Neural progenitor cell (in vitro differentiated cells): ENCODE data around the gene CCDC73. TPM values are rescaled to one million over a fixed set of nuclear protein-coding genes. Genes with fewer than 3 reads are reported as not detected.
"Not testable (repeated sequence)": the region's sequence is repeated elsewhere in the genome, so short reads cannot be mapped to it uniquely, and the experiment has no call there.

Experiments used
- DNase-seq: peaks from one replicate; pipeline ENCODE4 v3.0.0-alpha.2; 2016; ENCODE audit warnings: low spot score
- H2AFZ ChIP-seq: fragments of 200-600 bp; sonication (generic); replicated peaks from 2 replicates; pipeline ENCODE4 v1.6.1; 2016; ENCODE audit warnings: antibody characterized with exemption
- H3F3A ChIP-seq: fragments of 200-600 bp; sonication (generic); 2 replicates; pipeline ENCODE4 v1.6.1; 2016; ENCODE audit warnings: antibody characterized with exemption, low read depth
- H3K27ac ChIP-seq: fragments of 200-600 bp; sonication (generic); 2 replicates; pipeline ENCODE4 v1.5.1; 2016; ENCODE audit warnings: mild to moderate bottlenecking
- H3K27me3 ChIP-seq: fragments of 200-600 bp; sonication (generic); 2 replicates; pipeline ENCODE4 v1.6.1; 2016; ENCODE audit warnings: mild to moderate bottlenecking, moderate library complexity
- H3K36me3 ChIP-seq: fragments of 200-600 bp; sonication (generic); 2 replicates; pipeline ENCODE4 v1.5.1; 2016
- H3K4me1 ChIP-seq: fragments of 200-600 bp; sonication (generic); 2 replicates; pipeline ENCODE4 v1.6.1; 2016; ENCODE audit warnings: mixed run types
- H3K4me2 ChIP-seq: fragments of 200-600 bp; sonication (generic); 2 replicates; pipeline ENCODE4 v1.6.1; 2016
- H3K4me3 ChIP-seq: fragments of 200-600 bp; sonication (generic); 2 replicates; pipeline ENCODE4 v1.5.1; 2016
- H3K79me2 ChIP-seq: fragments of 200-600 bp; sonication (generic); 2 replicates; pipeline ENCODE4 v1.6.1; 2016; ENCODE audit warnings: low read depth
- H3K9ac ChIP-seq: fragments of 200-600 bp; sonication (generic); 2 replicates; pipeline ENCODE4 v1.6.1; 2016
- H3K9me3 ChIP-seq: fragments of 200-600 bp; sonication (generic); 2 replicates; pipeline ENCODE4 v1.5.1; 2016; ENCODE audit warnings: low read depth
- H4K20me1 ChIP-seq: fragments of 200-600 bp; sonication (generic); 2 replicates; pipeline ENCODE4 v1.6.1; 2016; ENCODE audit warnings: low read depth
- H3K27ac Mint-ChIP-seq: 3 replicates; pipeline ENCODE4 v1.8.0; 2021; ENCODE audit warnings: mixed read lengths
- H3K27me3 Mint-ChIP-seq: 2 replicates; pipeline ENCODE4 v1.8.0; 2022; ENCODE audit warnings: low read depth, mild to moderate bottlenecking, inconsistent platforms, moderate library complexity, mixed read lengths; ENCODE audit not compliant: insufficient read depth
- H3K36me3 Mint-ChIP-seq: 3 replicates; pipeline ENCODE4 v1.8.0; 2021; ENCODE audit warnings: mixed read lengths
- H3K4me1 Mint-ChIP-seq: 3 replicates; pipeline ENCODE4 v1.8.0; 2021; ENCODE audit warnings: mixed read lengths
- H3K4me3 Mint-ChIP-seq: 3 replicates; pipeline ENCODE4 v1.8.0; 2021; ENCODE audit warnings: mild to moderate bottlenecking, moderate library complexity, mixed read lengths
- H3K9me3 Mint-ChIP-seq: 3 replicates; pipeline ENCODE4 v1.8.0; 2020; ENCODE audit warnings: mixed read lengths
- EZH2 ChIP-seq: fragments of 200-600 bp; sonication (generic); IDR thresholded peaks from 2 replicates; pipeline ENCODE4 v1.6.1; 2017; ENCODE audit warnings: antibody characterized with exemption, mild to moderate bottlenecking, moderate library complexity
- EZH2phosphoT487 ChIP-seq: fragments of 200-600 bp; sonication (generic); IDR thresholded peaks from 2 replicates; pipeline ENCODE4 v1.6.1; 2017; ENCODE audit warnings: antibody characterized with exemption
- total RNA-seq: library from RNA; depleted of rRNA; stranded (reverse); fragments of >200 nt; gene quantifications from 2 replicates; pipeline ENCODE4 v1.2.3, GENCODE V29; 2015; ENCODE audit warnings: low replicate concordance
- TF ChIP-seq, protein P1 (sequence below): fragments of 200-600 bp; sonication (generic); IDR thresholded peaks from 2 replicates; pipeline ENCODE4 v1.5.1; 2017; ENCODE audit warnings: antibody characterized with exemption, mild to moderate bottlenecking

The CCDC73 gene
- total RNA-seq, 1 donor from 2014 or later, result not detected

DNA sequence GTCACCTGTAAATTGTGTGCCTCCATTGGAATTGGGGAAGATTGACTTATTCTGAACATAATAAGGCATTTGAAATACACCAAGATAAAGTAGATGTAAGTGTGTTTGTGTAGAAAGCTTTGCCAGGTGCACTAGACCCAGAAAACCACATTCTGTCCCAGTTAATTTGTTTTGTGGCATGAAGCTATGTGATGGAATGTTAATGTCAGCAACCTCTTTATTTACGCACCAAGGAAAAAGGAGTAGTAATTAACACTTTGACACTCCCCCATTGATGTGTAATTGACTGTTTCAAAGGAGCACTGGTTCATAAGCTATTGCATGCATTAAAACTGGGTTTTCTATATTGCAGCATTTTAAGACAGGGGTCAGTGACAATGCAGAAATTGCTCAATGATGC, 196.5 kb downstream of the CCDC73 start:
- peak overlapping the region; percentile 10 for H3K4me3 ChIP-seq
- H3K9me3 Mint-ChIP-seq, result no peaks in the 10 kb centered on the region
- H3K4me3 Mint-ChIP-seq, result no peak overlapping the region
- no peaks in the 10 kb centered on the region for H3K4me1 Mint-ChIP-seq
- H3K27me3 Mint-ChIP-seq, result no peaks in the 10 kb centered on the region
- TF ChIP-seq, protein P1, sequence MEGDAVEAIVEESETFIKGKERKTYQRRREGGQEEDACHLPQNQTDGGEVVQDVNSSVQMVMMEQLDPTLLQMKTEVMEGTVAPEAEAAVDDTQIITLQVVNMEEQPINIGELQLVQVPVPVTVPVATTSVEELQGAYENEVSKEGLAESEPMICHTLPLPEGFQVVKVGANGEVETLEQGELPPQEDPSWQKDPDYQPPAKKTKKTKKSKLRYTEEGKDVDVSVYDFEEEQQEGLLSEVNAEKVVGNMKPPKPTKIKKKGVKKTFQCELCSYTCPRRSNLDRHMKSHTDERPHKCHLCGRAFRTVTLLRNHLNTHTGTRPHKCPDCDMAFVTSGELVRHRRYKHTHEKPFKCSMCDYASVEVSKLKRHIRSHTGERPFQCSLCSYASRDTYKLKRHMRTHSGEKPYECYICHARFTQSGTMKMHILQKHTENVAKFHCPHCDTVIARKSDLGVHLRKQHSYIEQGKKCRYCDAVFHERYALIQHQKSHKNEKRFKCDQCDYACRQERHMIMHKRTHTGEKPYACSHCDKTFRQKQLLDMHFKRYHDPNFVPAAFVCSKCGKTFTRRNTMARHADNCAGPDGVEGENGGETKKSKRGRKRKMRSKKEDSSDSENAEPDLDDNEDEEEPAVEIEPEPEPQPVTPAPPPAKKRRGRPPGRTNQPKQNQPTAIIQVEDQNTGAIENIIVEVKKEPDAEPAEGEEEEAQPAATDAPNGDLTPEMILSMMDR, result no peak
- TF ChIP-seq EZH2phosphoT487 (no peak), EZH2 (no peak)
- no peak overlapping the region for H2AFZ ChIP-seq
- H3K27ac Mint-ChIP-seq, result no peak overlapping the region
- H3K36me3 Mint-ChIP-seq, result peaks cover 28% of the 10 kb centered on the region
- H3K9me3 ChIP-seq, result no peaks in the 10 kb centered on the region
- no peaks in the 10 kb centered on the region for H3K79me2 ChIP-seq
- peak overlapping the region; percentile 59 for H3K27ac ChIP-seq
- H3F3A ChIP-seq, result no peaks in the 10 kb centered on the region
- H3K9ac ChIP-seq, result no peak overlapping the region
- H3K27me3 ChIP-seq, result no peaks in the 10 kb centered on the region
- H3K36me3 ChIP-seq, result peaks cover 43% of the 10 kb centered on the region
- peaks cover 20% of the 10 kb centered on the region for H3K4me1 ChIP-seq
- DNase-seq, result peak; percentile 57
- peaks cover 5% of the 10 kb centered on the region for H4K20me1 ChIP-seq
- H3K4me2 ChIP-seq, result peak overlapping the region; percentile 56

DNA sequence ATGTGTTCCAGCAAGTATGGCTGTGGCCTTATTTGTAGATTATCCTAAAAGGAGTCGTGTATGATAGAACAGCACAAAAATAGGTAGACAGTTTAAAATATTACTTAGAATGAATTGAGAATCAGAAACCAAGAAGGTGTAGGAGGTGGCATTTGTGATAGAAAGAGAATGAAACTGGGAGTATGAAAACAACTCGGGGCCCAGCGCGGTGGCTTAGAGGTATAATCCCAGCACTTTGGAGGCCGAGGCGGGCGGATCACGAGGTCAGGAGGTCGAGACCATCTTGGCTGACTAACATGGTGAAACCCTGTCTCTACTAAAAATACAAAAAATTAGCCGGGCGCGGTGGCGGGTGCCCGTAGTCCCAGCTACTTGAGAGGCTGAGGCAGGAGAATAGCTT, 198.3 kb downstream of the CCDC73 start:
- not testable (repeated sequence) for H3K27me3 ChIP-seq, H3K9ac ChIP-seq, H3K9me3 ChIP-seq, H2AFZ ChIP-seq, DNase-seq, H3K27ac Mint-ChIP-seq, H3F3A ChIP-seq, H3K4me2 ChIP-seq, H3K4me3 Mint-ChIP-seq, H3K27ac ChIP-seq, H3K9me3 Mint-ChIP-seq, H3K4me1 Mint-ChIP-seq, H4K20me1 ChIP-seq, H3K79me2 ChIP-seq, H3K27me3 Mint-ChIP-seq, H3K4me3 ChIP-seq
- peaks cover 34% of the 10 kb centered on the region for H3K36me3 Mint-ChIP-seq
- H3K4me1 ChIP-seq, result peaks cover 20% of the 10 kb centered on the region
- peaks cover 40% of the 10 kb centered on the region for H3K36me3 ChIP-seq

DNA sequence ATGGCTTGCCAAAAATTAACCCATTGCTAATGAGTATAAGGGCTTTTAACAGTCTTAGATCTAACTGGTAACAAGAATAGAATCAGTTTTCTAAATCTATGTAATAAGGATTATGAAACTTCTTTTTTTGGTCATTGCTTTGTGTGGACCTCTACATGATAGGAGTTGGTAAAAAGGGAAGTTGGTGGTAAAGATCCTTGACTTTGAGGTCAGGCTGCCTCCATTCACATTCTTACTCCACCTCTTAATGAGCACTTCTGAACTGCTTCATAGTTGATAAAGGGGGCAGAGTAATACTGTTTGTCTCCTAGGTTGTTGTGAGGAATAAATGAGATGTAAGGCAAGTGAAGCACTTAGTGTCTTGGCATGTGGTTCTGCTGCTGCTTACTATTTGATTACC, 200.2 kb downstream of the CCDC73 start:
- Histone ChIP-seq H3K27ac (no peak overlapping the region), H3K9me3 (no peaks in the 10 kb centered on the region), H3K4me3 (no peak overlapping the region), H3K4me1 (peaks cover 20% of the 10 kb centered on the region), H3K9ac (no peak overlapping the region), H3F3A (no peaks in the 10 kb centered on the region), H4K20me1 (peaks cover 5% of the 10 kb centered on the region), H2AFZ (no peak overlapping the region), H3K4me2 (no peak overlapping the region), H3K79me2 (peaks cover 14% of the 10 kb centered on the region), H3K27me3 (no peaks in the 10 kb centered on the region), H3K36me3 (peaks cover 32% of the 10 kb centered on the region)
- H3K4me3 Mint-ChIP-seq, result no peak overlapping the region
- H3K27me3 Mint-ChIP-seq, result no peaks in the 10 kb centered on the region
- DNase-seq, result no peak
- H3K4me1 Mint-ChIP-seq, result no peaks in the 10 kb centered on the region
- H3K9me3 Mint-ChIP-seq, result no peaks in the 10 kb centered on the region
- peaks cover 39% of the 10 kb centered on the region for H3K36me3 Mint-ChIP-seq
- TF ChIP-seq EZH2 (no peak), EZH2phosphoT487 (no peak)
- TF ChIP-seq, protein P1, result no peak
- no peak overlapping the region for H3K27ac Mint-ChIP-seq

DNA sequence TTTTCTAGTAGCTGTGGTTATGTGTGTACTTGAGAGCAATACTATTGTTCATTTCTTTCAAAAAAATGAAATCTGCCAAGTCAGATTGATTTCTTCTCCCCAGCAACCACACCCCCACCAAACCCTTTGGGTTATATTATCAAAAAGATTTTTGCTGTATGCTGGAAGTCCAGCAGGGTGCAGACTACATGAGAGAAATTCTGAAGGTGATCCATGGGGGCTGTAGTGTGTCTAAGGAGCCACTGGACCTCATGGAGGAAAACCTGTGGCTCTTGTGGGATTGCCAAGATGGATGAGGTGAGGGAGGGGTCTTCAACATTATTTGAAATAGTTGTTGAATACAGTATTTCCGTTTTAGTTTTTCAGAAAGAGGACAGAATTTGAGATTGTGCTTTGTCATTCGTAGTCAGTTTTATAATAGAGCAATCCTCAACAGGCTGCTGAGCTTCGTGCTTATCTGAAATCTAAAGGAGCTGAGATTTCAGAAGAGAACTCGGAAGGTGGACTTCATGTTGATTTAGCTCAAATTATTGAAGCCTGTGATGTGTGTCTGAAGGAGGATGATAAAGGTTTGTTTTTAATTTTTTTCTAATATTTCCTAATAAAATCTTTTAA, 207.8 kb downstream of the CCDC73 start:
- H3K27me3 Mint-ChIP-seq, result no peaks in the 10 kb centered on the region
- peak overlapping the region; percentile 16 for H3K4me3 Mint-ChIP-seq
- Histone ChIP-seq H3F3A (no peaks in the 10 kb centered on the region), H3K4me3 (no peak overlapping the region), H2AFZ (no peak overlapping the region), H3K79me2 (peaks cover 70% of the 10 kb centered on the region), H3K9ac (no peak overlapping the region), H3K27me3 (no peaks in the 10 kb centered on the region), H3K36me3 (peaks cover 16% of the 10 kb centered on the region), H3K9me3 (no peaks in the 10 kb centered on the region), H4K20me1 (peaks cover 45% of the 10 kb centered on the region), H3K27ac (no peak overlapping the region), H3K4me2 (peak overlapping the region; percentile 3), H3K4me1 (peaks cover 10% of the 10 kb centered on the region)
- peaks cover 15% of the 10 kb centered on the region for H3K4me1 Mint-ChIP-seq
- TF ChIP-seq EZH2phosphoT487, result no peak
- TF ChIP-seq, protein P1, result peak; percentile 21
- peaks cover 2% of the 10 kb centered on the region for H3K9me3 Mint-ChIP-seq
- peaks cover 16% of the 10 kb centered on the region for H3K36me3 Mint-ChIP-seq
- H3K27ac Mint-ChIP-seq, result no peak overlapping the region
- DNase-seq, result peak; percentile 6
